Stimulated activated CD8-positive, alpha-beta memory T cell treated with anti-CD3 and anti-CD28 coated beads, Interleukin-12 subunit alpha, Interleukin-12 subunit beta, amount 100 ng/mL, for 4 hours (primary cell): ENCODE data around the gene DNAH1.

Source experiments
- DNase-seq: peaks from one replicate; pipeline ENCODE4 v3.0.0-alpha.2; 2020; ENCODE audit warnings: low read depth

DNAH1 gene

GRCh38 chr3:52404391-52404790 is 88.3 kb downstream of the DNAH1 start:
- DNase-seq: no peak

- DNase-seq: no peak
Observed at GRCh38 chr3:52405066-52405465, 88.9 kb downstream of the DNAH1 start.

- no peak for DNase-seq
Observed at GRCh38 chr3:52405601-52406110, 89.5 kb downstream of the DNAH1 start.

DNA sequence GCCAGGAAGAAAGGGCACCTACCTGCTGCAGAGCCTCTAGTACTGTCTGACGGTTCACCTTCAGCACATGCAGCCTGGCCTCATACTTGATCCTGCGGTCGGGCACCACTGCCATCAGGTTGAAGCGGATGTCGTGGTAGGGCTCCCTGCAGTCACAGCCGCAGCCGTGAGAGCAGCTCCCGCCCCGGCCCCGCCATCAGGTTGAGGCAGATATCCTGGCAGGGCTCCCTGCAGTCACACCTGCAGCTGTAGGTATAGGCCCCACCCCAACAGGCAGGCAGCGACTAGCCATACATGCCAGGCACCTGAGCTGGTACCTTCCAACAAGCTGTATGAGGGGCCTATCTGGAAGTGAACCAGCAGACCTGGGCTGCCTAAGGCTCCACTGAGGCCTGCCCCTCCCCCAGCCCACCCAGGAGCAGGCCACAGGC is 90.1 kb downstream of the DNAH1 start:
- no peak for DNase-seq

DNA sequence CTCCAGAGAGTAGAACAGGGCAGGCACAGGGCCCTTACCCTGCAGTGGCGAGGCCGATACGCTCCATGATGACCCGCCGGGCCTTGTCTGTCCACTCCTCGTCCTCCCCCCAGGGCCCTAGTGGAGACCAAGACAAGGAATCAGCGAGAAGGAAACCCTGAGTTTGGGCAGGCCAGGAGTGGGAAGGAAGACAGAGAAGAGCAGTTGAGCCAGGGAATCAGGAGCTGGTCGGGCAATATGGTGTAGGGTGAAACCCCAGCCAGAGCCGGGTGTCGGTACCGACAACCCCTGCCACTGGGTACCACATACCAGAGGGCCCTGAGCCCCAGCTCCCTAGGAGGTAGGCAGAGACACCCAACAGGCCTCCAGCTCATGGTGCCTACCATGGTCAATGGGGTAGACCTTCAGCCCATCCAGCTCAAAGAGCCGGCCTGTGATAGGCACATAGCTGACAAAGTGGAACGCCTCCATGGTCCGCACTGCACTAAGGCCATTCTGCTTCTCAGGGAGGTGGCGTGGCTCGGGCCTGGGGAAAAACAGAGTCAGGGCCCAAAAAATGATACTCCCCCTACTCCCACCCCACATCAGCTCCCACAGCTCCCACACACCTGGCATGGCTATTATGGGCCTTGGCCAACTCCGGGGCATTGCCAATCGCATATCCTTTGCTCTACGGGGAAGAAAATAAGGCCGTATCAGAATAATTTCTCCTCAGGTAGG is 90.8 kb downstream of the DNAH1 start:
- no peak for DNase-seq

DNA sequence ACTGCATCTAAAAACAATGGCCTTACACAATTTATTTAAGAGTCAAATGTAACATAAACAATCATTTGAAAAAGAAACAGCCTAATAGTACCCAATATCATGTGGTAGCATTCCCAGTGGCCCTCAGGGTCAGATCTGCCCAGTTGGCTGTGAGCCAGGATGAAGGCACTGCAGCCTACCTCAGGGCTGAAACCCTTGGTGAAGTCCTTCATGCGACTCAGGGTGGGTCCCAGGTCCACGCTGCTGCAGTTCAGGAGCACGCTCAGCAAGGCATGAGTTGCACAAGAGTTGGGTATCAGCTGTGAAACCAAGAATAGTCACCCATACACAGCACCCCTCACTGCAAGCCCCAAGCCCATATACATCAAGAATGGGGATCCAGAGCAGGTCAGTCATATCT is 91.7 kb downstream of the DNAH1 start:
- DNase-seq: no peak

GRCh38 chr3:52408466-52408865 is 92.3 kb downstream of the DNAH1 start:
- no peak for DNase-seq

DNA sequence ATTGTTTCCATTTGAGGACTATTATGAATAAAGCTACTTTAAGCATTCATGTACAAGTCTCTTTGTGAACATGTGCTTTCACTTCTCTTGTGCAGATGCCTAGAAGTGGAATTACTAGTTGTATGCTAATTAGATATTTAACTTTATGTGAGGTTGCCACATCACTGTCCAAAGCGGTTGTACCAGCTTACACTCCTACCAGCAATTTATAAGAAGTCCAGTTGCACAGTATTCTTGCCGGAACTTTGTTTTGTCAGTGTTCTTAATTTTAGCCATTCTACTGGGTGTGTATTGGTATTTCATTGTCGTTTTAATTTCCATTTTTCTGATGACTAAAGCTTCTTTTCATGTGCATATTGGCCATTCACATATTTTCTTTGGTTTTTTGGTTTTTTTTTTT is 99.7 kb downstream of the DNAH1 start:
- no peak for DNase-seq

DNA sequence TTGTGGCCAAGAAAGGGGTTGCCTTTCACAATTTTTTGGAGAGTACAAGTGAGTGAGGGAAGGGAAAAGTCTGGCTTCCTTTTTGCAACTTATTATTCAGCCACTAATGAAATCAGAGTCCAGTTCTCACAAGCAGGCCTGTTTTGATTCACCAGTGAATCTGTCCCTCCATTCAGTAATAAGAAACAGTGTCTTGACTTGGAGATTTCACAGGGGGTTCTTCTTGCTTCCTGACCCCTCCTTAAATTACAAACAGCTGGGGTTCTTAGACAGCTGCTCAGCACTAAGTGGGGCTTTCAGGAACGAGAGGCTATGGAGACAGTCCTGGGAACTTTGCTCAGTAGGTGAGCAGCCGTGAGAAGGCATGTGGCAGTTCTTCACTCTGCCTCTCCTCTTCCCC is 104.3 kb downstream of the DNAH1 start:
- DNase-seq: no peak

- no peak for DNase-seq
Observed at GRCh38 chr3:52422669-52423068, 106.5 kb downstream of the DNAH1 start.

- DNase-seq: no peak
Observed at GRCh38 chr3:52423173-52423572, 107.1 kb downstream of the DNAH1 start.

DNA sequence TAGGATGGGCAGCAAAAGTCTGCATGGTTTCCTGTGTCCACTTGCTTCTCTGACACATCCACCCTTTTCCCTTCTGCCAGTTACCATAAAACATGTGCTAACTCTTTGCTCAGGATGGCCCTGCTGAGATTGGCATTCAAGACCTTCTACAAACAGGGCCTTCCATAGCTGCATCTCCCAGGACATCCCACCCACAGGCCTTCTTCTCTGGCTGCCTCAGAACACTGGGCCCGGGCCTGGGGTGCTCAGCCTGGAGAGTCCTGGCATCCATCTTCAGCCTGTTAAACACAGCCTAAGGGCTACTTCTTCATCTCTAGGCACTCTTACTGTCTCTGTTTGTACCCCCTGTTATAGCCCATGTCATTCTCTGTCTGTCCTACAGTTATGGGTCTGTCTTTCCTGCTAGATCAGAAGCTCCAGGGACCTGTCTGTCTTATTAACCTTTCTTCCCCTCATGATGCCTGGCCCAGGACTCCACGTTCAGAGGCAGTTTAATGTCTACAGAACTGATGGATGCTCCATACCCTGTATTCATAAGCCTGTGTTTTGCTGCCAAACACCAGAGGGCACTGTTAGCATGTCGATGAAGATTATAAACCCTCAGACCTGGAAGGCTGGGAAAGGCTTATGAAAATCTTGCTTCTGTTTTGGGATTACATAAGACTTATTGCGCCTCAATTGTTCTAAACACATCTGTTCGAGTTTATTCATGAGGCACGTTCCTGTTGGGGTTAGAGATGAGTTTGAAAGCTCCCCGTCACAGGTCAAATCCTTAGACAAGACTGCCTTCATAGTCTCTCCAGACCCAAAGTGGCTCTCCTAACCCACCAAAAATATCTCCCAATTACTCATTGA is 112.3 kb downstream of the DNAH1 start:
- DNase-seq: no peak

DNA sequence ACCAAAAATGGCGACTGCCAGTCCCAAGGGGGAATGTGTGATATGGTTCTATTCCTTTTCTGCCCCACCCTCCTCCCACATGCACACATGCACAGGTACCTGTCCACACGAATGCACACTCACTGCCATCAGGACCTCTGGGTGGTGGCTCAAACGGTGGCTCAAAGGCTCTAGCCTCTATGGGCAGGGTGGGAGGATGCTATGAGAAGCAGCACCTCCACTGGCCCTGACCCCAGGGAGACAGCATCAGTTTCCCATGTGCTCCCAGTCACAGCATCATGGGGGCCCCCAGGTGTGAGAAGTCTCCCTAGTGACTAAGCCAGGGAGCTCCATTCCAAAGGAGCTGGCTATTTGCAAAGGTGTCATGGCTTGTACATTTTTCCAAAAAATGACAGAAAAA is 112.9 kb downstream of the DNAH1 start:
- DNase-seq: no peak

- DNase-seq: no peak
Observed at GRCh38 chr3:52429779-52430415, 113.8 kb downstream of the DNAH1 start.

DNA sequence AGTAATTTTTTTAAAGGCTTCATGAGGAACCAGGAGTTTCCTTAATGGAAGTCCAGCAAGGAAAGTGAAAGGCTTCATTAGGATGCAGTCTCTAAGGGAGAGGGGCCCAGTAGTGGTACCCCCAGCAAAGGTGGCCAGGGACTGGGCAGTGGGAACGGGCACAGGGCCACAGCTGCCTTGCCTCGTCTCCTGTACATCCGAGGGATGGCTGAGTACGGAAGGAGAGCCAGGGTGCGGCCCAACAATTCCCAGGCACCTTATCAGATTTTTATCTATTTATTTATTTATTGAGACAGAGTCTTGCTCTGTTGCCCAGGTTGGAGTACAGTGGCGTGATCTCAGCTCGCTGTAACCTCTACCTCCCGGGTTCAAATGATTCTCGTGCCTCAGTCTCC is 114.3 kb downstream of the DNAH1 start:
- no peak for DNase-seq

- no peak for DNase-seq
Observed at GRCh38 chr3:52431459-52432223, 115.5 kb downstream of the DNAH1 start.

- no peak for DNase-seq
Observed at GRCh38 chr3:52432225-52432624, 116.1 kb downstream of the DNAH1 start.

DNA sequence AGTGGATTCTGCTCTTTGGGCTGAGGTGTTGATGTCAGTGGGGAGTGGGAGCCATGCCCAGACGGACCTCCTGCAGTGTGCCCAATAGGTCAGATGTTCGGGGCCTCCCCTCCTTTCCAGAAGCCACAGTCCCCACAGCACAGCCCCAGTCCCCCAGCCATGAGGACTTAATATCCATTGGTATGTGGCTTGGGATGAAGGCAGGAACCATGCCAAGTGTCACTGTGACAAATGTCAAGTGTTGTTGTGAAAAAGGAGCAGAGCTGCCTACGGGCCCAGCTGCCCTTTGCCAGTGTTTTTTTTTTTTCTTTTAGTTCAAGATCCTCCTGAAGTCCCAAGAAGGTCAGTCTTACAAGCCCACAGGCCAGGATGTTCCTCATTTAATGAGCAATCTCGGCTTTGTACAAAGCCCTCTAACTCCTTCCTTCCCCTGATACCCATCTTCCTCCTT is 116.6 kb downstream of the DNAH1 start:
- no peak for DNase-seq

- no peak for DNase-seq
Observed at GRCh38 chr3:52433328-52433995, 117.3 kb downstream of the DNAH1 start.

DNA sequence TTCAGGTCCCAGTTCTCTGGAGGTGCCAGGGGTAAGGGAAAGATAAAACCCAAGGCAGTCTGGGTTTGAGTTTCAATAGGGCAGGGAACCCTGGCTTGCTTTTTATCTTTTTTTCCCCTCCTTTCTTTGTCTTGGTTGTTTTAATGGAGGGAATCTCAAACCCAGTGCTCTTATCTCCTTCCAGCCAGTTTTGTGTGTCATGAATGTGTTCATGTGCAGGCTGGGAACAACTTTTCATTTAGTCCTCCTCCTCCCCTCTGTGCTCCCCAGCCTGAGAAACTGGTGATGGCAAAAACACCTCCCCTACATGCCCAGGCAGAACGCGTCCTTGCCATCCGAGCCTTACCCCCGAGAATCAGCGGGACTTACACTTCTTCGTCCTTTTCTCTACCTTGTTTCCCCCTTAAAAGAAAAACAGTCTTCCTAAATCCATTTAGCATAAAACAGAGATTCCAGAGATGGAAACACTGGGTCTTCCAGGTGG is 117.9 kb downstream of the DNAH1 start:
- no peak for DNase-seq

DNA sequence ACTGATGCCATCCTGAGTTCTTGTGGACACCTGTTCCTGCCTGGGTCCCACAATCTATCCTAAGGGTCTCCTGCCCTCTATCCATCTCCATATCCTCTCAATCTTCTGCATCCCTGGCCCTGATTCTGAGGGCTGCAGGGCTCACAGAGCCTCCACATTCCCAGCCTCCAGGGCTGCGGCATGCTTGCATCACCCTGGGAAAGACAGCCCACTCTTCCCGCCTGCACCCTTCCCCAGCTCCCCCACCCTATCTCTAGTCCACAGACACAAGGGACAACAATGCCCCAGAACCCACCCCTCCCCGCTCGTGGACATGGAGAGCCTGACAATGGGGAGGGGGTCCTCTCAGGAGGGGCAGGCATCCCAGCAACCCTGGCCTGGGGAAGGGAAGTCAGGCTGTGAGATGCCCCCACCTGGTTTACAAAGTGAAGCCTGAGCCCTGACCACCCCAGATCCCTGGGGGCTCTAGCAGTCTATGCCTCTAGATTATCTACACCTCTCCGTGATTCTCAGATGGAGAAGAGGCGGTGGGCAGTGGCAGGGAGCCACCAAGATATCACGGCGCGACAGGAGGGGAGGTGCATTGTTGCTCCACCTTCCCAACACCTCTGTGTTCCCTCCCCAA is 118.5 kb downstream of the DNAH1 start:
- no peak for DNase-seq
